GM23248 (cell line): ENCODE data around the gene FBXW8.

Experiments
- EZH2 ChIP-seq: fragments of 200-600 bp; sonication (generic); IDR thresholded peaks from 2 replicates; pipeline ENCODE4 v1.6.1; 2018; ENCODE audit warnings: antibody characterized with exemption, mild to moderate bottlenecking; ENCODE audit not compliant: insufficient read depth, poor library complexity, severe bottlenecking
- EZH2phosphoT487 ChIP-seq: fragments of 200-600 bp; sonication (generic); IDR thresholded peaks from 2 replicates; pipeline ENCODE4 v1.6.1; 2018; ENCODE audit warnings: antibody characterized with exemption, moderate library complexity, mild to moderate bottlenecking, low read depth; ENCODE audit not compliant: insufficient read depth

DNA sequence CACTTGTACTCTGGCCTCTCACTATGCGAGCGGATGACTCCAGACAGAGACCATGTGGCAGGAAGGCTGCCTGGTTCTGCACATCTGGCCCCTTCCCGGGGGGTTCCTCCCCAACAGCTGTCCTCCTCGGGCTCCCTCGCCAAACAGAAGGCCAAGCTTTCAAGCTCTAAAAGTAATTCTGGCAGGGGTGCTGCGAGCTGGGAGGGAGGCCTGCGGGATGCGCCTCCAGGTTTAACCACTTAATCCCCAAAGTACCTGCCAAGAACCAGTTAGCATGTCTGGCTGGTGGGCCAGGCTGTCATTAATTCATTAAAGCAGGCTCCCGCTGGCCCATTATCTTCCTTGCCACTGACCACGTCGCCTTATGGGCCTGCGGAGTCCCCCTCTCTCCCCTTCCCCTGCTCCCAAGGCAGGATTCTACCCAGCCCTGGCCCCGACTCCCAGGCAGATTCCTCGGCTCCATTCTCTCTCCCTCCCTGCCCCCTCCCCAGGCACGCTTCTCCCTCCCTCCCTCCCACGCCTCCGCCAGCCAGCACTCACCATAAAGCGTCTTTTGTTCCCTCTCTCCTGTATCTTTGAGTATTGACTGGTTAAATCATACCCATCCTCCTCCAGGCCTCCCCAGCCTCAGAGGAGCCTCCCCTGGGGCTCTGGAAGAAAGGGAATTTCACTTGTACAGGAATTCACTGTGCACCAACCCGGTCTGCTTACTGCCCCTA is 34.4 kb upstream of the FBXW8 start:
- no peak for TF ChIP-seq EZH2
- TF ChIP-seq EZH2phosphoT487 = no peak
